ENCODE measurements around the gene GRAMD2A.

The GRAMD2A gene

GRCh38 chr15:72176743-72177142 is 20.8 kb downstream of the GRAMD2A start:
- in situ Hi-C loops (cut with HindIII; ENCODE audit: low pct_ligation_motif_present, low sequenced_read_pairs): no loop called here
- Histone ChIP-seq H3K27me3 (replicated peaks) (peaks cover 4% of the 10 kb centered on the region), H3K36me3 (replicated peaks) (no peaks in the 10 kb centered on the region), H3K4me3 (ENCODE audit: low read depth, low read length) (no peak overlapping the region), H3K27ac (no peak overlapping the region)
- TF ChIP-seq, protein P1, sequence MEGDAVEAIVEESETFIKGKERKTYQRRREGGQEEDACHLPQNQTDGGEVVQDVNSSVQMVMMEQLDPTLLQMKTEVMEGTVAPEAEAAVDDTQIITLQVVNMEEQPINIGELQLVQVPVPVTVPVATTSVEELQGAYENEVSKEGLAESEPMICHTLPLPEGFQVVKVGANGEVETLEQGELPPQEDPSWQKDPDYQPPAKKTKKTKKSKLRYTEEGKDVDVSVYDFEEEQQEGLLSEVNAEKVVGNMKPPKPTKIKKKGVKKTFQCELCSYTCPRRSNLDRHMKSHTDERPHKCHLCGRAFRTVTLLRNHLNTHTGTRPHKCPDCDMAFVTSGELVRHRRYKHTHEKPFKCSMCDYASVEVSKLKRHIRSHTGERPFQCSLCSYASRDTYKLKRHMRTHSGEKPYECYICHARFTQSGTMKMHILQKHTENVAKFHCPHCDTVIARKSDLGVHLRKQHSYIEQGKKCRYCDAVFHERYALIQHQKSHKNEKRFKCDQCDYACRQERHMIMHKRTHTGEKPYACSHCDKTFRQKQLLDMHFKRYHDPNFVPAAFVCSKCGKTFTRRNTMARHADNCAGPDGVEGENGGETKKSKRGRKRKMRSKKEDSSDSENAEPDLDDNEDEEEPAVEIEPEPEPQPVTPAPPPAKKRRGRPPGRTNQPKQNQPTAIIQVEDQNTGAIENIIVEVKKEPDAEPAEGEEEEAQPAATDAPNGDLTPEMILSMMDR (IDR thresholded peaks at IDR 0.05; ENCODE audit: low read depth, low read length, missing control alignments): no peak
- DNase-seq: no peak

DNA sequence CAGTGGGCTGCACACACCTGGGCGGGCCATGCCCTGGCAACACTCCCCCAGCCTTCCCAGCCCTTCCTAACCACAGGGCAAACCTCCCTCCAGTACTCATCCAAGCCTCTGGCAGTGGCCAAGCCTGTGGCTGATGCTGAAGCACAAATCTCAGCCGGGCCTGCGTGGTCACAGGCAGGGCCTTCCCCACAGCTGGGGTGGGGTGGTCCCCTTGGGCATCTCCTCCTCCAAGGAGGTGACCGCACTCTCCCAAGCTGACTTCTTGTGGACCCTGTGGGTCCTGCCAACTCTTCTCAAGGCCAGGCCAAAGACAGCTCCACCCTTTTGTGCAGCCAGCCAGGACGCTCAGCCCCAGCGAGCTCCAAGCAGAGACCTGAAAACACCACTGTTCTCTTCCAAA is 21.4 kb downstream of the GRAMD2A start:
- no peak for DNase-seq
- Histone ChIP-seq H3K36me3 (replicated peaks) (no peaks in the 10 kb centered on the region), H3K4me3 (ENCODE audit: low read depth, low read length) (no peak overlapping the region), H3K27me3 (replicated peaks) (peaks cover 4% of the 10 kb centered on the region), H3K27ac (no peak overlapping the region)
- in situ Hi-C loops (cut with HindIII; ENCODE audit: low pct_ligation_motif_present, low sequenced_read_pairs): no loop called here
- TF ChIP-seq, protein P1 (IDR thresholded peaks at IDR 0.05; ENCODE audit: low read depth, low read length, missing control alignments): no peak

DNA sequence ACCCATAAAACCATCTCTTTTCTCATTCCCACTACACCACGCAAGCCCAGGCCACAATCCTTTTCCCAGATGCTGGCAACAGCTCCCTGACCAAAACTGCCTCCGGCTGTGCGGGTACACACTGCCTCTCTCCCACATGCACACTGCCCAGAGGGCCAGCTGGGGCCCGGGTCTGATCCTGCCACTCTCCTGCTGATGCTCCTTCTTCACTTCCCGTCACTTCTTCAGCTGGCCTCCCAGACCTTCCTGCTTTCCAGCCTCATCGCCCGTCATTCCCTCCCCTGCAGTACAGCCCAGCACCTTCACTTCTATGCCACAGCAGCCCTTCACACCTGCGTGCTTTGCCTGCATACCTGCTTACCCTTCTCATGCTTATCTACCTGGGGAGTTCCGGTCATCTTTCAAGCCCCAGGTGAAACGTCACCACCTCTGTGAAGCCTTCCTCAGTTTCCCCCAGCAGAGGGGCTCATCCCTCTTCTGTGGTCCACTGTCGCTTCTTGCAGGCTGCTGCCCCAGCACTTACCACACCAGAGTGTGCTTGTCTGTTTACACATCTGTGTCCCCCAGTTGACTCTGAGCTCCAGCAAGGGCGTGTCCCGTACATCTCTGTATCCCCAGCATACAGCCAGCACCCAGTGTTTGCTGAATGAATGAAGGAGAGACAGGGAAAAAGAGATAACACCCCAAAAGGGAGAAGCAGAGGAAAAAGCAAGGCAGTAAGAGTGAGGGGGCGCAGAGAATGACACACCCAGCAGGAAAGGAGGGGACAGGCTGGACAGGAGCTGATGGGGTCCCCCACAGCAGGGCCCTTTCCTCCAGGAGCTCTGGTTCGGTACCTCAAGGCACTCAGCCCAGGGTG is 22.2 kb downstream of the GRAMD2A start:
- peaks cover 4% of the 10 kb centered on the region for H3K27me3 ChIP-seq (replicated peaks)
- TF ChIP-seq, protein P1 (IDR thresholded peaks at IDR 0.05; ENCODE audit: low read depth, low read length, missing control alignments): no peak
- H3K36me3 ChIP-seq (replicated peaks): no peaks in the 10 kb centered on the region
- DNase-seq: no peak
- H3K4me3 ChIP-seq (ENCODE audit: low read depth, low read length): no peak overlapping the region
- no peak overlapping the region for H3K27ac ChIP-seq
- in situ Hi-C loops (cut with HindIII; ENCODE audit: low pct_ligation_motif_present, low sequenced_read_pairs): no loop called here

DNA sequence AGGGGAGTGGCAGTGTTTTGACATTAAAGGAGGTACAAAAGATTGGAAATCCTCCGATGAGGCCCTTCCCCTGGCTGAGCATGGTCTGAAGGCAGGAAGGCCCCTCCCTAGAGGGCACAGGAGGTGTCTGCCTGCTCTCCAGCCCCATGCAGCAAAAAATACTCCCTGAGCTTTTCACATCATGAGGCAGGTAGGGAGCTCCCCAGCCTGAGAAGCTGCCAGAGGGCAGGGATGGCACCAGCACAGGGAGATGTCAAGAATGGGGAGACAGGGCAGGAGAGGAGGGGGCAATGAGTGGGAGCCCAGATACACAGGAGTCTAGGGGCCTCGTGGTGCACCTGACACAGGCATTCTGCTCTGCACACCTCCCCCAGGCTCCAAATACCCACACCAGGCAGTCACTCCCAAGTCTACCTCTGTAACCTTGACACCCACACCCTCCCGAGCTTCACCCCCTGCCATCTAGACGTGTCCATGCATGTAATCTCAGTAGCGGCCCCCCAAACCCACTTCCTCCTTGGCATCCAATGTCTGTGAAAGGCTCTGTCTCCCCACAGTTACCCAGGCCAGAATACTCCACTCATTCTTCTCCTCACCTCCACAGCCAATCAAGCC is 22.9 kb downstream of the GRAMD2A start:
- TF ChIP-seq, protein P1 (IDR thresholded peaks at IDR 0.05; ENCODE audit: low read depth, low read length, missing control alignments): no peak

DNA sequence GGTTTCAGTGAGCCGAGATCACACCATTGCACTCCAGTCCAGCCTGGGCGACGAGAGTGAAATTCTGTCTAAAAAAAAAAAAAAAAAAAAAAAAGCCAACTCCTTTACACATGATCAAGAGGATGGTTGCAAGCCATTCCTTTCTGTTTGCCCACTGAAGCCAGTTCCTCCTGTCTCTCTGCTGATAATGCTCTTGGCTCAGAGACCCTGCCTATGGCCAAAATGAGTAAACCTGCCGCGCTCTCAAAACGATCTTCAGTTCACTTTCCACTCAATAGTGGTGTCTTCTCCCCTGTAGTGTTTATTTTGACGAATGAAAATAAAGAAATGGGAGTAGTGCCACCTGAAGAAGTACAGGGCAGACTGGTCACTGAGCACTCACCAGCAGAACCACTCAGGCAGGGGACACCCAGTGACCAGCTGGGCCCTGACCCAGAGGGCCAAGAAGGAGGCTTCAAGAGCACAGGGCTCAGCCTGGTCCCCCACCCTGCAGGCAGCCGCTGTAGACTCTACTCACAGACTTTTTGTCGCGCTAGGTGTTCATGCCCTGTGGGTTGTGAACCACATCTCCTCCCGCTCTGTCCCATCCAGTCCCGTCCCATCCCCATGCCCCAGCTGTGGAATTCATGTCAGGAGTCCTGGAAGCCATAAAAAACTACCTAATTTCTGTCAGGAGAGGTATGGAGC is 23.6 kb downstream of the GRAMD2A start:
- DNase-seq: no peak
- no peaks in the 10 kb centered on the region for H3K36me3 ChIP-seq (replicated peaks)
- H3K27me3 ChIP-seq (replicated peaks): peaks cover 4% of the 10 kb centered on the region
- H3K27ac ChIP-seq: no peak overlapping the region
- TF ChIP-seq, protein P1 (IDR thresholded peaks at IDR 0.05; ENCODE audit: low read depth, low read length, missing control alignments): no peak
- no peak overlapping the region for H3K4me3 ChIP-seq (ENCODE audit: low read depth, low read length)
- in situ Hi-C loops (cut with HindIII; ENCODE audit: low pct_ligation_motif_present, low sequenced_read_pairs): no loop called here

More for the DNA sequence above, 22.9 kb downstream of the GRAMD2A start:
- in situ Hi-C loops (cut with HindIII; ENCODE audit: low pct_ligation_motif_present, low sequenced_read_pairs): no loop called here
- H3K36me3 ChIP-seq (replicated peaks): no peaks in the 10 kb centered on the region
- no peak for DNase-seq
- H3K4me3 ChIP-seq (ENCODE audit: low read depth, low read length): no peak overlapping the region
- H3K27me3 ChIP-seq (replicated peaks): peaks cover 4% of the 10 kb centered on the region
- no peak overlapping the region for H3K27ac ChIP-seq
